Duodenal mucosa (tissue), 2 donors: ENCODE measurements around the gene FLT1.

ENCODE experiments used
- H3K27ac ChIP-seq: one replicate; pipeline ENCODE4 v1.7.0; 2013; ENCODE audit warnings: low read depth, low read length
- H3K27me3 ChIP-seq, 2 donors: one replicate each; pipeline ENCODE4 v1.7.0; 2013; ENCODE audit warnings: low read length in 2 of 2, control low read depth in 1 of 2; ENCODE audit not compliant: insufficient read depth in 2 of 2, control insufficient read depth in 1 of 2
- H3K36me3 ChIP-seq, 2 donors: one replicate each; pipeline ENCODE4 v1.7.0; 2013; ENCODE audit warnings: low read length in 2 of 2, control low read depth in 1 of 2; ENCODE audit not compliant: insufficient read depth in 2 of 2, control insufficient read depth in 1 of 2
- H3K4me1 ChIP-seq, 2 donors: one replicate each; pipeline ENCODE4 v1.7.0; 2013; ENCODE audit warnings: low read length in 2 of 2, control low read depth in 1 of 2; ENCODE audit not compliant: insufficient read depth in 2 of 2, control insufficient read depth in 1 of 2
- H3K4me3 ChIP-seq, 2 donors: one replicate each; pipeline ENCODE4 v1.7.0; 2013; ENCODE audit warnings: low read length in 2 of 2, low read depth in 1 of 2
- H3K9ac ChIP-seq, 2 donors: one replicate each; pipeline ENCODE4 v1.7.0; 2013; ENCODE audit warnings: low read length in 2 of 2, low read depth in 1 of 2
- H3K9me3 ChIP-seq, 2 donors: one replicate each; pipeline ENCODE4 v1.7.0; 2013; ENCODE audit warnings: low read length in 2 of 2, control low read depth in 1 of 2; ENCODE audit not compliant: control insufficient read depth in 1 of 2

The FLT1 gene

DNA sequence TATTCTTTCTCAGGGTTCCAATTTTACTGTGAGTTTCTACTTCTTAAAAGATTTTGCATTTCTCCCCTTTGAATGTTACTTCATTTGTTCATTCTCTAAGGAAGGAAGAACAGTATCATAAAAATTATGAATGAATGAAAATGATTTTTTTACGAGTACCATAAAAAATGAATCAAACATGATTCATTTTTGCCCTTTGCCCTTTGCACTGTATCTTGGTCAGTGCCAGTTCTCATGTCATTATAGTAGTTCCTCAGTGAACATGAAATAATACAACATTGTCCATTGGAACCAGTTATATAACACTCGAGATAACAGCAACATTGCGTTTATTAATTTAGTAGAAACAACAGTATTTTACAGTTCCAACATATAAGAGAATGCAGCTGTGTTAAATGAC is 28.8 kb downstream of the FLT1 start:
- H3K9me3 ChIP-seq: no peaks in the 10 kb centered on the region
- H3K27ac ChIP-seq: no peak overlapping the region
- peaks cover 0 to 16% of the 10 kb centered on the region in 2 donors for H3K4me1 ChIP-seq
- H3K27me3 ChIP-seq: no peaks in the 10 kb centered on the region
- H3K9ac ChIP-seq: no peak overlapping the region
- no peak overlapping the region for H3K4me3 ChIP-seq
- H3K36me3 ChIP-seq: no peaks in the 10 kb centered on the region

DNA sequence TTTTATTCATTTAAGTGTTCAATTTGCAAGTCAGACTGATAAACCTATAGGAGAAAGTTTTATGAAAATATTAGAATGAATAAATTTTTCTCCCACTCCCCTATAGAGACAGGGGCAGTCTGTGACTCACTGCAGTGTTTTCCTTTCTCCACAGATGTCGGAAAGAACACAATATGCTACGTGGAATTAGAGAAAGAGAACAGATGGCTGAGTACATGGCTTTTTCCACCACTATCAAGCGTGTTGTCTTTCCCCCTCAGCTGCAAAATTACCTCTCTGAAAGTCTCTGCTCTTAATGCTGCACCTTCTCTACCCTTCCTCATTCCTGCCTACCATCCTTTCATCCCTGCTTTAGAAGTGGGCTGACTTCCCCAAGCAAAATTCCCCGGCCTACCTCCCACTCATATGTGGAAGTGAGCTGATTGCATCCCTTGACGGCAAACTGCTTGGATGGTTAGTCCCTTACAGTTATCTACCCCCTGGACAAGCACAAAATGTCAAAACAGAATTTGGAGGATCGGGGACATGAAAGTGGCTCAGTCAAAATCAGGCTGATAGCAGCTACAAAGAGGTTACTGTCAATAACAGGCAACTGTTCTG is 30.0 kb downstream of the FLT1 start:
- no peak overlapping the region for H3K4me3 ChIP-seq
- no peaks in the 10 kb centered on the region for H3K27me3 ChIP-seq
- H3K36me3 ChIP-seq: no peaks in the 10 kb centered on the region
- H3K9ac ChIP-seq: no peak overlapping the region
- no peaks in the 10 kb centered on the region for H3K9me3 ChIP-seq
- no peak overlapping the region for H3K27ac ChIP-seq
- peaks cover 0 to 16% of the 10 kb centered on the region in 2 donors for H3K4me1 ChIP-seq

DNA sequence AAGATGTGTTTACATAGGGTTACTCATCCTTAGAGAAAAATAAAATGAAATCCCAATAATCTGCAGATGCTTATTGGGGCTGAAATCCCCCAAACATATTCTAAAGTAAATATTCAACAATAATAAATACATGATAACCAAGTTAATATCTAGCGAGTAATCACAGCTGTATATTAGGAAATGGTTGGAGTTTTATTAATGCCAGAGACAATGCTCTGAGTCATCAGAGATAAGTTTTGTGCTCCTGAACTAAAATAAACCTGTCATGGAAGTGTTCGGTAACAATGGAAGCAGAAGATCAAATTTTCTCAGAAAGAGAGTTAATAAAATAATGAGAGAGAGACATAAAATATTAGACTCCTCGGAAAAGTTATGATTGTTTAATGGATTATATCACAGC is 31.4 kb downstream of the FLT1 start:
- no peaks in the 10 kb centered on the region for H3K36me3 ChIP-seq
- no peak overlapping the region for H3K27ac ChIP-seq
- no peak overlapping the region for H3K9ac ChIP-seq
- H3K9me3 ChIP-seq: no peaks in the 10 kb centered on the region
- peaks cover 0 to 16% of the 10 kb centered on the region in 2 donors for H3K4me1 ChIP-seq
- no peak overlapping the region for H3K4me3 ChIP-seq
- no peaks in the 10 kb centered on the region for H3K27me3 ChIP-seq

DNA sequence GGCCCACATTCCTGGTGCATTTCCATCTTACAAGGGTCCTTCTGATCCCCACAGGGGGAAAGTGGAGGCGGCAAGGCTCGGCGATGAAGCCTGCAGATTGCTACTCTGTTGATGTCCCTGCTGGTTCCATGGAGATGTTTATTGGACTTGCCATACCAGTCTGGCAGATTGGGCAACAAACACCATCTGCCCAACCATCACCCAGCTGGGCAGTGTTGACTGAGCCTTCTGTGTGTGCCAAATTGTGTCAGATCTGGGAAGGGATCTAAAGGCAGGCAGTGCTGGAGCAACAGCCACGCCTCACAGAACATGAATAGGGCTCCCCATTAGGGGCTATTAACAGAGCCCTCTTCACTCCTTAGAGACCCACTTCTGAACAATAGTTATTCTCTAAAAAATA is 35.0 kb downstream of the FLT1 start:
- no peak overlapping the region for H3K9ac ChIP-seq
- no peaks in the 10 kb centered on the region for H3K27me3 ChIP-seq
- H3K4me3 ChIP-seq: no peak overlapping the region
- peaks cover 0 to 4% of the 10 kb centered on the region in 2 donors for H3K4me1 ChIP-seq
- no peak overlapping the region for H3K27ac ChIP-seq
- no peaks in the 10 kb centered on the region for H3K36me3 ChIP-seq
- no peaks in the 10 kb centered on the region for H3K9me3 ChIP-seq

DNA sequence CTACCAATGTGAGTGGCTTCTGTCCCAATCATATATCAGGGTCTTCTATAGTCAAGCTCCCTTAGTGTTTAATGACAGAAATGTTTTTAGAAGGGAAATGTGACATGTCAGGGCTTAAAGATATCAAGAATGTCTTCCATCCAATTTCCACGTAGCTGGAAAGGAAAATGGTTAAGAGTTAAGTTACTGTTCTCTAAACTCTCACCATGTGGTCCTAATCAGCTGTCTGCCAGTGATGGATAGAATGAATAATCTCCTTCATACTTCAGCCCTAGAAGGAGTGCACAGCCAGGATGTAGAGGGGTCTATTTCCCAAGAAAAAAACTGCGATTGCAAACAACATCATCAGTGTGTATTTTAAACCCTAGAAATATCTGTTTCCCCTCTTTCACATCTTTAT is 36.3 kb downstream of the FLT1 start:
- Histone ChIP-seq H3K36me3 (no peaks in the 10 kb centered on the region), H3K9me3 (no peaks in the 10 kb centered on the region), H3K4me3 (no peak overlapping the region), H3K9ac (no peak overlapping the region), H3K27me3 (peaks cover 0 to 5% of the 10 kb centered on the region in 2 donors), H3K27ac (no peak overlapping the region), H3K4me1 (peaks cover 0 to 1% of the 10 kb centered on the region in 2 donors)

DNA sequence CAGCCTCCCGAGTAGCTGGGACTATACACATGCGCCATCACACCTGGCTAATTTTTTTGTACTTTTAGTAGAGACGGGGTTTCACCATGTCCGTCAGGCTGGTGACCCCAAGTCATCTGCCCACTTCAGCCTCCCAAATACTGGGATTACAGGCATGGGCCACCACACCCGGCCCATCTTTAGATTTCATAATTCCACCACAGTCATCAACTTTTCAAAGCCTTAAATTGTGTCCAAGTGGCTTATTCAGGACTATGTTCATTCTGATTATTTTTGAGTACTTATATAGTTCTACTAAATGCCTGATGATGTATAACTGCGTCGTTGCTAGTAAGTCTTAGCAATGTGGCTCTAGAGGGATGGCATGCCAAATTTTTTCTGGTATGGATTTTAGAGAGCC is 36.9 kb downstream of the FLT1 start:
- no peaks in the 10 kb centered on the region for H3K4me1 ChIP-seq
- H3K4me3 ChIP-seq: no peak overlapping the region
- no peak overlapping the region for H3K27ac ChIP-seq

DNA sequence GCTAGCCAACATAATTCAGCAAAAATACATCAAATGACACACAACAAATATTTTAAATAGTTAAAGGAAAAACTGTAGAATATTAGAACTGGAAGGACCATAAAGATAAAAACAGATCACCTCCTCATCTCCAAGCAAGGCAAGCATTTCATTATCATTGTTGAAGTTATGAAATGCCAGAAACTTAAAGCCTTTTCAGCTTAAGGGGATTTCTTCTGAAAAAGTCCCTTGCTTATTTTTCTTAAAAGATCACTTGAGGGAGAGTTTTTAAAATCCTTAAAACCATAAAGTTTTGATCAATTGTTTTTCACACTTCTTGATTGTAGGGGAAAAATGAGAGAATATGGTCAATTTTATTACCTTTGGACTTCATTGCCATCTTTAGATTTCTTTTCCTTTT is 37.4 kb downstream of the FLT1 start:
- Histone ChIP-seq H3K27ac (no peak overlapping the region), H3K36me3 (no peaks in the 10 kb centered on the region), H3K4me3 (no peak overlapping the region), H3K9me3 (no peaks in the 10 kb centered on the region), H3K9ac (no peak overlapping the region), H3K4me1 (no peaks in the 10 kb centered on the region), H3K27me3 (peaks cover 0 to 5% of the 10 kb centered on the region in 2 donors)

More for the DNA sequence above, 36.9 kb downstream of the FLT1 start:
- Histone ChIP-seq H3K36me3 (no peaks in the 10 kb centered on the region), H3K27me3 (peaks cover 0 to 5% of the 10 kb centered on the region in 2 donors), H3K9ac (no peak overlapping the region), H3K9me3 (no peaks in the 10 kb centered on the region)

DNA sequence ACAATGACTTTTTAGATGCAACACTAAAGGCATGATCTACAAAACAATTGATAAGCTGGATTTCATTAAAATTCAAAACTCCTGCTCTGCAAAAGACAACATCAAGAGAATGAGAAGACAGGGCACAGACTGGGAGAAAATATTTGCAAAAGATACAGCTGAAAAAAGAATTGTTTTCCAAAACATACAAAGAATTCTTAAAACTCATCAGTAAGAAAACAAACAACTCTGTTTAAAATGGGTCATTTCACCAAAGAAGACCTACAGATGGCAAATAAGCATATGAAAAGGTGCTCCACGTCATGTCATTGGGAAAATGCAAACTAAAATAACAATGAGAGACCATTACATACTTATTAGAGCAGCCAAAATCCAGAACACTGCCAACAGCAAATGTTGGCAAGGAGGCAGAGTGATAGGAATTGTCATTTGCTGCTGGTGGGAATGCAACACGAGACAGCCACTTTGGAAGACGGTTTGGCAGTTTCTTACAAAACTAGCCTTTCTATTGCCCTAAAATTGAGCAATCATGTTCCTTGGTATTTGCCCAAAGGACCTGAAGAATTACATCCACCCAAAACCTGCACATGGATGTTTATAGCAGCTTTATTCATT is 39.2 kb downstream of the FLT1 start:
- no peak overlapping the region for H3K9ac ChIP-seq
- no peak overlapping the region for H3K27ac ChIP-seq
- H3K27me3 ChIP-seq: peaks cover 0 to 5% of the 10 kb centered on the region in 2 donors
- H3K36me3 ChIP-seq: no peaks in the 10 kb centered on the region
- no peaks in the 10 kb centered on the region for H3K9me3 ChIP-seq
- H3K4me3 ChIP-seq: no peak overlapping the region
- no peaks in the 10 kb centered on the region for H3K4me1 ChIP-seq

DNA sequence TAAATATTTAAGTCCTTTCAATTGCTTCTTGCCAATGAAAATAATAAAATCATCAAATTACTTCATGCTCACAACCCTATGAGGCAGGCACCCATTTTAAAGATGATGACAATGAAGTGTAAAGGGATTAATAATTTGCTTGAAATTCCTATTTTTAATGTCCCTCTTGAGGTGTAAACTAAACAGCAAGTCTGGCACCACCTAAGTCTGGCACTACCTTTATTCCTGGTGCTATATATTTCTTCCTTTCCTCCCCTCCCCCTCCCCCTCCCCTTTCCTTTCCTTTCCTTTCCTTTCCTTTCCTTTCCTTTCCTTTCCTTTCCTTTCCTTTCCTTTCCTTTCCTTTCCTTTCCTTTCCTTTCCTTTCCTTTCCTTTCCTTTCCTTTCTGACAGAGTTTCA is 42.2 kb downstream of the FLT1 start:
- Histone ChIP-seq H3K4me3 (no peak overlapping the region), H3K36me3 (no peaks in the 10 kb centered on the region), H3K9ac (no peak overlapping the region), H3K9me3 (no peaks in the 10 kb centered on the region), H3K27me3 (peaks cover 0 to 5% of the 10 kb centered on the region in 2 donors), H3K4me1 (no peaks in the 10 kb centered on the region), H3K27ac (no peak overlapping the region)

DNA sequence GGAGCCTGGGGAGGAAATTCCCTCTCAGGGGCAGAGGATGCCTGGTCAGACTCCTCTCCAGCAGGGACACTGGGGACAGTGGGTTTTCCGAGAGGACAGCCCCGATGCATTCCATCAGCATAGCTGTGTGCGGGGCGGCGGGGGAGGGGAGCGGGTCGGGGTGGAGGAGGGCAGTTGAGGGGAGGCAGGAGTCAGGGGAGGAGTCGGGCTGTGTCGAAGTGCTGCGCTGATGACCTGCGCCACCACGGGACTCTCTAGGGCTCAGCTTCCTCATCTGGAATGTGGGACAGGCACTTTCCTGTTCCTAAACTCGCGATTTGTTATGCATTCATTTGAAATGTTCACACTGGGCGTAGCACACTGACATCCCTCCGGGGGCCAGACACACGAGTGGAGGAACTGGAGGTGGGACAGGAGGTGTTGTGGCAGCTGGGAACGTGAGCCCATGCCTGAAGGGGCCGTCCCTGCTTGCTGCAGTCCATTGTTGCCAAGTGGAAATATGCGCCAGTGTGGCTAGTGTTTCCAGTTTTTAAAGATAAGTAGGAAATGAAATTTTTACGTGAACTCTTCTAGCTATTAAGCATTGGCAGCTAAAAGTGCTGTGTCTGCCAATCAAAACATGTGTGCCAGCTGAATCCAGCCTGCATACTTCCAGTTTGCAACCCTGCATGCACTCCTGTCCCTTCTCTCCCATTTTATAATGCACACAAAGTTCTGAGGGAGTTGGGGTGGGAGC is 43.3 kb downstream of the FLT1 start:
- peaks cover 0 to 5% of the 10 kb centered on the region in 2 donors for H3K27me3 ChIP-seq
- no peak overlapping the region for H3K9ac ChIP-seq
- no peaks in the 10 kb centered on the region for H3K9me3 ChIP-seq
- no peaks in the 10 kb centered on the region for H3K4me1 ChIP-seq
- H3K27ac ChIP-seq: no peak overlapping the region
- no peaks in the 10 kb centered on the region for H3K36me3 ChIP-seq
- no peak overlapping the region for H3K4me3 ChIP-seq
